Posterior vena cava (tissue), 2 donors: ENCODE measurements around the gene KRTAP4-2. TPM values are rescaled to one million over a fixed set of nuclear protein-coding genes. Genes with fewer than 3 reads are reported as not detected.

Source experiments
- total RNA-seq, 2 donors: library from RNA; stranded (reverse); fragmentation: NEBNext Ultra II Directional; extraction: Animal tissue kit (Norgen Biotek cat#: 25700); gene quantifications; one replicate each; pipeline ENCODE4 v1.2.1, GENCODE V29; 2021
- donor health status: DM: yes; HTN: yes; CAD: no.
- donor health status: DM: yes; HTN: yes; CAD: no.

KRTAP4-2 gene
- total RNA-seq, 2 donors from 2014 or later: not detected

Other genes with a start within 250 kb of the KRTAP4-2 start
- under 1 TPM; 0.24 to 0.37 TPM for gene KRT23, start 240.6 kb downstream of the KRTAP4-2 start, total RNA-seq
- not detected for gene KRT39, start 211.3 kb downstream of the KRTAP4-2 start, total RNA-seq
- not detected for gene KRT40, start 193.9 kb downstream of the KRTAP4-2 start, total RNA-seq
- not detected for gene KRTAP3-3, start 184.1 kb downstream of the KRTAP4-2 start, total RNA-seq
- not detected for gene KRTAP3-2, start 178.3 kb downstream of the KRTAP4-2 start, total RNA-seq
- gene KRTAP3-1, start 169.1 kb downstream of the KRTAP4-2 start, total RNA-seq: not detected
- gene KRTAP1-5, start 151.0 kb downstream of the KRTAP4-2 start, total RNA-seq: not detected
- not detected for gene KRTAP1-4, start 148.0 kb downstream of the KRTAP4-2 start, total RNA-seq
- not detected for gene KRTAP1-3, start 143.3 kb downstream of the KRTAP4-2 start, total RNA-seq
- gene KRTAP1-1, start 136.8 kb downstream of the KRTAP4-2 start, total RNA-seq: not detected
- gene KRTAP2-1, start 130.9 kb downstream of the KRTAP4-2 start, total RNA-seq: not detected
- not detected for gene KRTAP2-2, start 123.0 kb downstream of the KRTAP4-2 start, total RNA-seq
- not detected for gene KRTAP2-3, start 118.1 kb downstream of the KRTAP4-2 start, total RNA-seq
- not detected for gene KRTAP2-4, start 112.3 kb downstream of the KRTAP4-2 start, total RNA-seq
- not detected for gene KRTAP4-7, start 94.1 kb downstream of the KRTAP4-2 start, total RNA-seq
- gene KRTAP4-8, start 80.1 kb downstream of the KRTAP4-2 start, total RNA-seq: not detected
- not detected for gene KRTAP4-16, start 76.0 kb downstream of the KRTAP4-2 start, total RNA-seq
- not detected for gene KRTAP4-9, start 72.8 kb downstream of the KRTAP4-2 start, total RNA-seq
- gene KRTAP4-11, start 59.8 kb downstream of the KRTAP4-2 start, total RNA-seq: not detected
- gene KRTAP4-12, start 54.0 kb downstream of the KRTAP4-2 start, total RNA-seq: not detected
- not detected for gene KRTAP4-6, start 37.7 kb downstream of the KRTAP4-2 start, total RNA-seq
- not detected for gene KRTAP4-5, start 28.4 kb downstream of the KRTAP4-2 start, total RNA-seq
- not detected for gene KRTAP4-4, start 17.5 kb downstream of the KRTAP4-2 start, total RNA-seq
- not detected for gene KRTAP4-3, start 10.0 kb downstream of the KRTAP4-2 start, total RNA-seq
- not detected for gene KRTAP4-1, start 6.7 kb upstream of the KRTAP4-2 start, total RNA-seq
- gene KRTAP9-1, start 11.7 kb upstream of the KRTAP4-2 start, total RNA-seq: not detected
- not detected for gene KRTAP9-2, start 48.4 kb upstream of the KRTAP4-2 start, total RNA-seq
- not detected for gene KRTAP9-3, start 54.2 kb upstream of the KRTAP4-2 start, total RNA-seq
- gene KRTAP9-8, start 59.8 kb upstream of the KRTAP4-2 start, total RNA-seq: not detected
- gene KRTAP9-4, start 71.5 kb upstream of the KRTAP4-2 start, total RNA-seq: not detected
- not detected for gene KRTAP9-9, start 77.2 kb upstream of the KRTAP4-2 start, total RNA-seq
- not detected for gene KRTAP9-6, start 87.2 kb upstream of the KRTAP4-2 start, total RNA-seq
- not detected for gene KRTAP9-7, start 97.5 kb upstream of the KRTAP4-2 start, total RNA-seq
- gene KRTAP29-1, start 124.6 kb upstream of the KRTAP4-2 start, total RNA-seq: not detected
- gene KRTAP16-1, start 131.1 kb upstream of the KRTAP4-2 start, total RNA-seq: not detected
- not detected for gene KRTAP17-1, start 137.5 kb upstream of the KRTAP4-2 start, total RNA-seq
- gene KRT33A, start 172.6 kb upstream of the KRTAP4-2 start, total RNA-seq: not detected
- not detected for gene KRT33B, start 191.6 kb upstream of the KRTAP4-2 start, total RNA-seq
- not detected for gene KRT34, start 204.1 kb upstream of the KRTAP4-2 start, total RNA-seq
- gene KRT31, start 219.4 kb upstream of the KRTAP4-2 start, total RNA-seq: not detected
- not detected for gene KRT37, start 246.4 kb upstream of the KRTAP4-2 start, total RNA-seq